Fibroblast of peridontal ligament (primary cell): ENCODE data around the gene METTL9.
"Not testable (repeated sequence)": the region's sequence is repeated elsewhere in the genome, so short reads cannot be mapped to it uniquely, and the experiment has no call there.

ENCODE experiments used
- DNase-seq: peaks from one replicate; pipeline ENCODE4 v3.0.0-alpha.2; 2010; ENCODE audit errors: extremely low read depth

Gene METTL9

GRCh38 chr16:21574372-21574771, 25.0 kb upstream of the METTL9 start:
- DNase-seq: no peak

- not testable (repeated sequence) for DNase-seq
Measured at GRCh38 chr16:21576323-21576722, 23.1 kb upstream of the METTL9 start.

- not testable (repeated sequence) for DNase-seq
Measured at GRCh38 chr16:21577487-21577886, 21.9 kb upstream of the METTL9 start.

GRCh38 chr16:21578311-21578710, 21.1 kb upstream of the METTL9 start:
- DNase-seq: not testable (repeated sequence)

GRCh38 chr16:21580131-21580530, 19.2 kb upstream of the METTL9 start:
- not testable (repeated sequence) for DNase-seq

GRCh38 chr16:21580807-21581206, 18.6 kb upstream of the METTL9 start:
- DNase-seq: no peak

- no peak for DNase-seq
Measured at GRCh38 chr16:21584817-21585216, 14.6 kb upstream of the METTL9 start.

GRCh38 chr16:21588593-21588992, 10.8 kb upstream of the METTL9 start:
- DNase-seq: not testable (repeated sequence)

GRCh38 chr16:21589551-21589950, 9.8 kb upstream of the METTL9 start:
- no peak for DNase-seq

- peak; percentile 38 for DNase-seq
Measured at GRCh38 chr16:21590287-21590686, 9.1 kb upstream of the METTL9 start.

GRCh38 chr16:21590796-21591195, 8.6 kb upstream of the METTL9 start:
- DNase-seq: peak; percentile 40

GRCh38 chr16:21592191-21592590, 7.2 kb upstream of the METTL9 start:
- DNase-seq: no peak

GRCh38 chr16:21593530-21594289, 5.7 kb upstream of the METTL9 start:
- no peak for DNase-seq

- DNase-seq: no peak
Measured at GRCh38 chr16:21597561-21598030, 1.8 kb upstream of the METTL9 start.

GRCh38 chr16:21598206-21598605, 1.2 kb upstream of the METTL9 start:
- no peak for DNase-seq

GRCh38 chr16:21598701-21599121, 666 bp upstream of the METTL9 start:
- DNase-seq: peak; percentile 31

- peak; percentile 44 for DNase-seq
Measured at GRCh38 chr16:21600031-21600773, 825 bp downstream of the METTL9 start.

GRCh38 chr16:21602785-21603184, 3.4 kb downstream of the METTL9 start:
- no peak for DNase-seq

- DNase-seq: no peak
Measured at GRCh38 chr16:21603928-21604327, 4.6 kb downstream of the METTL9 start.

GRCh38 chr16:21605848-21606247, 6.5 kb downstream of the METTL9 start:
- DNase-seq: not testable (repeated sequence)

GRCh38 chr16:21608639-21609328, 9.4 kb downstream of the METTL9 start:
- DNase-seq: peak; percentile 82

- DNase-seq: no peak
Measured at GRCh38 chr16:21610006-21610544, 10.7 kb downstream of the METTL9 start.
